Ishikawa (cell line): ENCODE data around the gene HSD11B2.

Source experiments
- EGR1 ChIP-seq: IDR thresholded peaks from 2 replicates; pipeline ENCODE4 v1.6.1; 2012
- MAX ChIP-seq: IDR thresholded peaks from 2 replicates; pipeline ENCODE4 v1.6.1; 2012
- RAD21 ChIP-seq: IDR thresholded peaks from 2 replicates; pipeline ENCODE4 v1.6.1; 2012; ENCODE audit warnings: low read depth
- REST ChIP-seq: IDR thresholded peaks from 2 replicates; pipeline ENCODE4 v1.6.1; 2012; ENCODE audit warnings: low read depth, mild to moderate bottlenecking
- TAF1 ChIP-seq: IDR thresholded peaks from 2 replicates; pipeline ENCODE4 v1.6.1; 2012; ENCODE audit warnings: low read depth, mild to moderate bottlenecking
- TCF12 ChIP-seq: IDR thresholded peaks from 2 replicates; pipeline ENCODE4 v1.6.1; 2012; ENCODE audit warnings: low read depth
- TEAD4 ChIP-seq: IDR thresholded peaks from 2 replicates; pipeline ENCODE4 v1.6.1; 2012
- USF1 ChIP-seq: IDR thresholded peaks from 2 replicates; pipeline ENCODE4 v1.6.1; 2012
- YY1 ChIP-seq: IDR thresholded peaks from 2 replicates; pipeline ENCODE4 v1.6.1; 2012; ENCODE audit warnings: low read depth

- TF ChIP-seq MAX (no peak), TAF1 (no peak), REST (no peak), YY1 (no peak), RAD21 (no peak), EGR1 (no peak), USF1 (no peak), TEAD4 (no peak), TCF12 (no peak)
Observed at GRCh38 chr16:67400901-67401300, 30.0 kb upstream of the HSD11B2 start.
